DMS79 (cell line): ENCODE results near the gene RHBDL1.

Source experiments
- DNase-seq: peaks from one replicate; lab custom pipeline; 2025; lab: John Stamatoyannopoulos, UW

Gene RHBDL1

DNA sequence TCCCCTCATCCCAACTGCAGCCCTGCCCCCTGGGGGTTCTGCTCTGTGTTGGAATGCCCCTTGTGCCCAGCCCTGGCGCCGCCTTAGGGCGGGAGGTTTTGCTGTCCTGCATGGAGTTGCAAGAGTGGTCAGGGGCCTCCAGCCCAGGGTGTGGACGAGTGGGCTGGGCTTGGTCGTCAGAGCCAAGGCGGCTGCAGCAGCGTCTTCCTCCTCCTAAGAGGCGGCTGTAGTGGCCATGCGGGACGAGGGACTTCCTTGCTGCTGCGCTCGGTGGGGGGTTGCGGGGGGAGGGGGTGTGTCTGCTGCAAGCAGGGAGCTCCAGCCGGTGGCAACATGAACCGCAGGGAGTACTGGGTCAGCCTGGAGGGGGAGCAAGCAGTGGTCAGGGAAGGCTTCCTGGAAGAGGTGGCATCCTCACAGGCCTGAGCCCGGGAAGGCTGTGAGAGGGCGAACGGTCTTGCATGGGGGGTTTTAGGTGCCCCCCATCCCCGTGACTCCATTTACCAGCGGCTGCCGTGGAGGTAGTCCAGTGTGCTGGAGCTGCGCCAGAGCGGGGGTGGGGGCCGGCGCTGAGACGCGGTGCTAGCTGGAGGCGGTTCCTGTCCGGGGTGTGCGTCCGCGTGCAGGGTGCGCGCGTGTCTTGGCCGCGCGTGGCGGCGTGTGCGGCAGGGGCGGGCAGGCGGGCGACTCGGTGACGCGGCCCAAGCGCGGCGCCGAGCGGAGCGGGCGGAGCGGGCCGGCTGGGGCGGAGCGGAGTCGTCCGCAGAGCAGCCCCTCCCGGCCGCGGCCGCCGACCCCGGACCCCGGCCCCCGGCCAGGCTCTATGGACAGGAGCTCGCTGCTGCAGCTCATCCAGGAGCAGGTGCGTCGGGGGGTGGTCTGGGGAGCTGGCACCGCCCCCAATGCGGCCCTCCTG lies at the start of gene RHBDL1:
Gene RHBDL1 (plus strand): TSS at position 704 of the 916 bp plus-strand sequence. CDS start 120 bp downstream, at position 824.
- DNase-seq: no peak

- no peak for DNase-seq
Observed at GRCh38 chr16:625977-626765, 49.3 kb upstream of the RHBDL1 start.

DNA sequence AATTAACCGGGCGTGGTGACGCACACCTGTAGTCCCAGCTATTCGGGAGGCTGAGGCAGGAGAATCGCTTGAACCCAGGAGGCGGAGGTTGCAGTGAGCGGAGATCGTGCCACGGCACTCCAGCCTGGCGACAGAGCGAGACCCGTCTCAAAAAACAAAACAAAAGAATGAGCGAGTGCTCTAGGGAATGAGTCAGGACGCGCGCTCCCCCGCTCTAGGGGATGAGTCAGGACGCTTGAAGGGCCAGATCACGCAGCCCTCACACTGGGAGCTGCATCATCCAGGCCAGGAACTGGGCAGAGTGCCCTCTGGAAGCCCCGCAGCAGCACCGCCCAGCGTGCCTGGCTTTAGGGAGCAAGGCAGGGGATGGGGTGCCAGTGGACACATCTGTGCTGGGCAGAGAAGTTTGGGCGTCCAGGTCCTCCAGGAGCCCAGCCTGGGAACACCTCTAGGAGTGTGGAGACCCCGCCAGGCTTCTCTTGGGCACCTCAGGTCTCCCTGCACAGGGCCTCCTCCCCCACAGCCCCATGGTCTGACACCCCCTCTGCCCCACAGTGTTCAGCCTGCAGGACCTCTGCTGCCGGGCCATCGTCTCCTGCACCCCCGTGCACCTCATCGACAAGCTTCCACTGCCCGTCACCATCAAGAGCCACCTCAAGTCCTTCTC lies 48.6 kb upstream of the RHBDL1 start:
- DNase-seq: no peak

DNA sequence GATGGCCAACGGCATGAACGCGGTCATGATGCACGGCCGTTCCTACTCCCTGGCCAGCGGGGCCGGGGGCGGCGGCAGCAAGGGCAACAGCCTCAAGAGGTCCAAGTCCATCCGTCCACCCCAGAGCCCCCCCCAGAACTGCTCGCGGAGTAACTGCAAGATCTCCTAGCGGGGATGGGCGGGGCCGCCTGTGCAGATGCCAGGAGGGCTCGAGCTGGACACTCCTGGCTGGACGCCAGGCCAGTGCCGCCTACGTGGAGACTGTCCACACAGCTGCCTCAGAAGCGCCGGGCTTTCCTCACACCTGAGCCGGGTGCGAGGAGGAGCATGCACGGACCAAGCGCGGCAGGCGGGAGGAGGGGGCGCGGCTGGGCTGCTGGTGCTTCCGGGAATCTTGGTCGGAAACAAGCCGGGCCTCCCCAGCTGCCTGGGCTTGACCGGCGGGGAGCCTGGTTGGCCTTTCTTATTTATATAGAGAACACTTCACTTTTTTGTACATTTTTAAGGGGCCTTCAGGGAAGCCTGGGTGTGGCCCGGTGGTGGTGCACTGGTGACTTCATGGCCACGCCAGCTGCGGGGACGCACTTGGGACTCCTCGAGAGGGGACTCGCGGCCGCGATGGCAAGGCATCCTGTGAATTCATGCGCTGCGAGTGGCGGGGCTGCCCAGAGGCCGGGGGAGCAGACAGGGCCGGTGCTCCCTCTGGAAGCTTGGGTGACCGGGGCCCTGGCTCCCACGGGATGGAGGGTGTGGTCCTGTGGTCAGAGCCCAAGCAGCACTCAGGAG lies 47.8 kb upstream of the RHBDL1 start:
- DNase-seq: no peak

- no peak for DNase-seq
Observed at GRCh38 chr16:628321-629061, 47.0 kb upstream of the RHBDL1 start.

GRCh38 chr16:629185-629832 lies 46.2 kb upstream of the RHBDL1 start:
- no peak for DNase-seq

- no peak for DNase-seq
Observed at GRCh38 chr16:629833-630248, 45.6 kb upstream of the RHBDL1 start.

- no peak for DNase-seq
Observed at GRCh38 chr16:630249-630814, 45.1 kb upstream of the RHBDL1 start.

DNA sequence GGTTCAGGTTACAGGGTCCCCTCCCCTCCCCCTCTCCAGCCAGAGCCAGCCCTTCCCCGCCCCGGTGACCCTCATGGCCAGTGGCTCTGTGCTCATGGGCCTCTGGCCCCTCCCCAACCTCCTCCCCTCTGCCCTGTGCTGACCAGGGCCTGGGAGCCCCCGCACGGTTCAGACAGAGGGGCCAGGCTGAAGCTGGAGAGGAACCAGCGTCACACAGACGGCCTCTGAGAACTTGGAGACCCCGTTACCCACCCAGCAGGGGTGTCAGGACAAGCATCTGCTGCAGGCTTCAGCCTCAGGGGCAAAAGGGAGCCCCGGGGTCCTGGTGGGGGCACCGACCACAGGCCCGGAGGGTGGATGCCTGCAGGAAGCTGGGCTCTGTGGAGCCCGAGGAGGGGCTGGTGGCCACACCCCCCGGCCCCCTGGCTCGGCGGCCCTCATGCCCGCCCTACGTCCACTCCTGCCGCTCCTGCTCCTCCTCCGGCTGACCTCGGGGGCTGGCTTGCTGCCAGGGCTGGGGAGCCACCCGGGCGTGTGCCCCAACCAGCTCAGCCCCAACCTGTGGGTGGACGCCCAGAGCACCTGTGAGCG lies 44.6 kb upstream of the RHBDL1 start, which contains the start of gene WFIKKN1:
Gene WFIKKN1 (plus strand): TSS at position 171 of the 591 bp plus-strand sequence. CDS start 269 bp downstream, at position 440.
- DNase-seq: no peak

DNA sequence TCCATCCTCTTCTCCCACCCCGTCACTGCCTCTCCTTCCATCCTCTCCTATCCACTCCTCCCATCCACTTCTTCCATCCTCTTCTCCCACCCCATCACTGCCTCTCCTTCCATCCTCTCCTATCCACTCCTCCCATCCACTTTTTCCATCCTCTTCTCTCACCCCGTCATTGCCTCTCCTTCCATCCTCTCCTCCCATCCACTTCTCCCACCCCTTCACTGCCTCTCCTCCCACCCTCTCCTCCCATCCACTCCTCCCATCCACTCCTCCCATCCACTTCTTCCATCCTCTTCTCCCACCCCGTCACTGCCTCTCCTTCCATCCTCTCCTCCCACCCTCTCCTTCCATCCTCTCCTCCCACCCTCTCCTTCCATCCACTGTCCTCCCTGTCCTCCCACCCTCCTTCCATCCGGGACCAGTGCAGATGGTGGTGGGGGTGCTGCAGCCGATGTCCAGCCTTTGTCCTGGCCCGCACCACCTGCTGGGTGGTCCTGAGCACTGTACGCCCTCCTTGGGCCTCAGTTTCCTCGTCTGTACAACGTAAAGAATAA lies 43.6 kb upstream of the RHBDL1 start:
- no peak for DNase-seq

GRCh38 chr16:632486-633335 lies 42.8 kb upstream of the RHBDL1 start:
- no peak for DNase-seq

DNA sequence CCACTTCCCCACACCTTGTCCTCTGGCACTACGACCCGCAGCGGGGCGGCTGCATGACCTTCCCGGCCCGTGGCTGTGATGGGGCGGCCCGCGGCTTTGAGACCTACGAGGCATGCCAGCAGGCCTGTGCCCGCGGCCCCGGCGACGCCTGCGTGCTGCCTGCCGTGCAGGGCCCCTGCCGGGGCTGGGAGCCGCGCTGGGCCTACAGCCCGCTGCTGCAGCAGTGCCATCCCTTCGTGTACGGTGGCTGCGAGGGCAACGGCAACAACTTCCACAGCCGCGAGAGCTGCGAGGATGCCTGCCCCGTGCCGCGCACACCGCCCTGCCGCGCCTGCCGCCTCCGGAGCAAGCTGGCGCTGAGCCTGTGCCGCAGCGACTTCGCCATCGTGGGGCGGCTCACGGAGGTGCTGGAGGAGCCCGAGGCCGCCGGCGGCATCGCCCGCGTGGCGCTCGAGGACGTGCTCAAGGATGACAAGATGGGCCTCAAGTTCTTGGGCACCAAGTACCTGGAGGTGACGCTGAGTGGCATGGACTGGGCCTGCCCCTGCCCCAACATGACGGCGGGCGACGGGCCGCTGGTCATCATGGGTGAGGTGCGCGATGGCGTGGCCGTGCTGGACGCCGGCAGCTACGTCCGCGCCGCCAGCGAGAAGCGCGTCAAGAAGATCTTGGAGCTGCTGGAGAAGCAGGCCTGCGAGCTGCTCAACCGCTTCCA lies 42.0 kb upstream of the RHBDL1 start:
- DNase-seq: no peak

DNA sequence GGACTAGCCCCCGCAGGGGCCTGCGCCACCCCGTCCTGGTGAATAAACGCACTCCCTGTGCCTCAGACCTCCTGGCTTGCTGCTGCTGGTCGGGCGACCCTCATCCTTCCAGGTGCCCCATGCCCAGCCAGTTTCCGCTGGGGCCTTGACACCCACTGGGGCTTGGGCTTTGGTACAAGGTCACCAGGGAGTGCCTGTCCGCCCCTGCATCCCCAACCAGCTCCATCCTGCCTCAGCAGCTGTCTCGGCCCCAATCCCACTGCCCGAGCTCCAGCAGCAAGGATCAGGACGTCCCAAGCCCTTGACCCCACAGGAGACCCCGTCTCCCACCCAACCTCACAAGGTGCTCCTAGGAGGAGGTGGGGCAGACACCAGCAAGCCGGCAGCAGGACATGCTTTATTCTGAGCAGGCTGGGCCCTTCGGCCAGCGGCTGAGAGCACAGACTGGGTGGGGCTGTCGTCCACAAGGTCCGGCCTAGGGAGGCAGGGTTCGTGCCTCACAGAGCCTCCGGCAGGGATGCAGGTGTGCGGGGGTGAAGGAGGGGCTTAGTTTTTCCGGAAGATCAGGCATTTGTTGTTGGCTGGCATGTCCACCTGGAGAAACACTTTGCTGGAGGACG lies 41.3 kb upstream of the RHBDL1 start:
- no peak for DNase-seq

GRCh38 chr16:634996-635395 lies 40.5 kb upstream of the RHBDL1 start:
- DNase-seq: no peak

GRCh38 chr16:635573-636205 lies 39.8 kb upstream of the RHBDL1 start:
- no peak for DNase-seq

GRCh38 chr16:636206-637080 lies 39.0 kb upstream of the RHBDL1 start, which contains the start of gene METTL26:
TSS of gene METTL26 (minus strand) at chr16:636305. CDS start at chr16:636290, 15 bp downstream.
- peak; percentile 84 for DNase-seq
